ENCODE results near the gene MCEMP1.

- no peak for TF ChIP-seq POLR2A (IDR thresholded peaks at IDR 0.05)
- TF ChIP-seq, protein P1, sequence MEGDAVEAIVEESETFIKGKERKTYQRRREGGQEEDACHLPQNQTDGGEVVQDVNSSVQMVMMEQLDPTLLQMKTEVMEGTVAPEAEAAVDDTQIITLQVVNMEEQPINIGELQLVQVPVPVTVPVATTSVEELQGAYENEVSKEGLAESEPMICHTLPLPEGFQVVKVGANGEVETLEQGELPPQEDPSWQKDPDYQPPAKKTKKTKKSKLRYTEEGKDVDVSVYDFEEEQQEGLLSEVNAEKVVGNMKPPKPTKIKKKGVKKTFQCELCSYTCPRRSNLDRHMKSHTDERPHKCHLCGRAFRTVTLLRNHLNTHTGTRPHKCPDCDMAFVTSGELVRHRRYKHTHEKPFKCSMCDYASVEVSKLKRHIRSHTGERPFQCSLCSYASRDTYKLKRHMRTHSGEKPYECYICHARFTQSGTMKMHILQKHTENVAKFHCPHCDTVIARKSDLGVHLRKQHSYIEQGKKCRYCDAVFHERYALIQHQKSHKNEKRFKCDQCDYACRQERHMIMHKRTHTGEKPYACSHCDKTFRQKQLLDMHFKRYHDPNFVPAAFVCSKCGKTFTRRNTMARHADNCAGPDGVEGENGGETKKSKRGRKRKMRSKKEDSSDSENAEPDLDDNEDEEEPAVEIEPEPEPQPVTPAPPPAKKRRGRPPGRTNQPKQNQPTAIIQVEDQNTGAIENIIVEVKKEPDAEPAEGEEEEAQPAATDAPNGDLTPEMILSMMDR (IDR thresholded peaks at IDR 0.05) = no peak
Measured at GRCh38 chr19:7694499-7694898, 17.6 kb downstream of the MCEMP1 start.

Data from adrenal gland (tissue), 5 donors.